Activated CD8-positive, alpha-beta memory T cell treated with anti-CD3 and anti-CD28 coated beads for 4 hours (primary cell): Measurements from ENCODE around the gene MMP17.
"Not testable (repeated sequence)": the region's sequence is repeated elsewhere in the genome, so short reads cannot be mapped to it uniquely, and the experiment has no call there.

Experiments used
- DNase-seq, 2 donors: peaks; one replicate each; pipeline ENCODE4 v3.0.0-alpha.2; 2020; ENCODE audit warnings: low read depth in 2 of 2

Gene MMP17

DNA sequence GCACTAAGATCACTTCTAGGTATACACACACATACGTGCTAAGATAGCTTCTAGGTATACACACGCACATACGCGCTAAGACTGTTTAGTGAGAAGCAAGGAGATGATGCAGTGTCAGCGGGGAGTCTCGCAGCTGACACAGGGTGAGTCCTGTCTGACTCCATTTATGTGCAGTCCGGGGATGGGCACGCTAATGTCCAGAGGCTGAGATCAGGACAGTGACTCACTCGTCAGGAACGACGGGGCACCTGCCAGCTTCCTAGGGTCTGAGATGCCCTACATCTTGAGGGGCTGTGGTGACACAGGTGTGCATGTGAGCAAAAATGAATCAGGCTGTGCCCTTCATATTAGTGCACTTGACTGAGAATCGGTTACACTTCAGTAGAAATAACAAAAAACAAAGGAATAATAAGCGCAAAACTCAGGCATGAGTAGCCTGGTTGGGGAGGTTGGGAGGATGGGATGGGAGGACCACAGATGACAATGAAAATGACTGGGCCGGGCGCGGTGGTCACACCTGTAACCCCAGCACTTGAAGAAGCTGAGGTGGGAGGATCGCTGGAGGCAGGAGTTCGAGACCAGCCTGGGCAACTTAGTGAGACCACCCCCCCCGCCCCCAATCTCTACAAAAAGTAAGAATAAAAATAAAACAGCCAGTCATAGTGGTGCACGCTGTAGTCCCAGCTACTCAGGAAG is 37.1 kb downstream of the MMP17 start:
- DNase-seq = no peak

DNA sequence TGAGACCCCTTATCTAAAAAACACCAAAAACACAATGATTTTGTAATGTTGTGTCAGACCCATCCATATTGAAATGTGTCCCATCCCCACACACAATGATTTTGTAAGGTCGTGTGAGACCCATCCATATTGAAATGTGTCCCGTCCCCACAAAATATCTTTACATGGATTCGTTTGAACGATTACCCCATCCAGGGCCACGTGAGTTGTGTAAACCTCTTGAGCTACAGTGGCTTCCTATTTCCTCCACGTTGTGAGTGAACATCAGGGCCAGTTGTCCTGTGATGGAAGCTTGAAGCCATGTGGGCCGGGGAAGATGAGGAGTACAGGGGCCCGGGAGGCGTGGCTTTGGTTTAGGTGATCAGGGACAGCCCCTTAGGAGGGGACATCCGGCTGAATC is 39.3 kb downstream of the MMP17 start:
- no peak for DNase-seq

DNA sequence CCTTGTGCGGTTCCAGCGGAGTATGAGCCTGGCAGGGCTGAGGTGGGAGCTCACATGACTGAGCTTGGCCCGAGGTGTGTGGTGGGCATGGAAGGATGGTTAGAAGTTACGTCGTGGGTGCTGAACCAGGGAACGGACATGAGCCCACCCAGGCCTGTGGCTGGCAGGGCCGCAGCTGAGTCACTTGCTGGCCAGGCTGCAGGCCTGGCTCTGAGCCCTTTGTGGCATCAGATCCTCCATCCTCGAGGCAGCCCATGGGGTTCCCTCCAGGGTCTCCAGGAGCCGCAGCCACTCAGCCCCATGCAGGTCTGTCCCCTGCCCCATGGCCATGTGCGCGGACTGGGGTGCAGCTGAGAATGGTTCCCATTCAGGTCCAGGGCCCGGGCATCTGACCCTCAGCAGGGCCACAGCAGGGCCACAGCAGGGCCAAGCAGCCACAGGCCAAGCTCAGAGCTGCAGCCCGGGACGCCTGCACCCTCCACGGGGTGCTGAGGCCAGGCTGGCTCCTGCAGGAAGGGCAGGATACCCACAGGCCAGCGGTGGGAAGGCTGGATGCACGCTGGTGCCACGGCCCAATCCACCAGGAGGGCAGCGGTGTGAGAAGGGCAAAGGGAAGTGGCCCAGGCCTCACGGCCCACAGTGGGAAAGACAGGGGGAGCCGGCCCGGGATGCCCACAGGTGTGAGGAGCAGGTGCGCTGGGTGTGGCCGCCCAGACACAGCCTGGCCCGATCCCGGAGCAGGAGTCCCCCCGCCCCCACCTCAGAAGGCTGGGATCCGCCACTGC is 39.9 kb downstream of the MMP17 start:
- DNase-seq = no peak

DNA sequence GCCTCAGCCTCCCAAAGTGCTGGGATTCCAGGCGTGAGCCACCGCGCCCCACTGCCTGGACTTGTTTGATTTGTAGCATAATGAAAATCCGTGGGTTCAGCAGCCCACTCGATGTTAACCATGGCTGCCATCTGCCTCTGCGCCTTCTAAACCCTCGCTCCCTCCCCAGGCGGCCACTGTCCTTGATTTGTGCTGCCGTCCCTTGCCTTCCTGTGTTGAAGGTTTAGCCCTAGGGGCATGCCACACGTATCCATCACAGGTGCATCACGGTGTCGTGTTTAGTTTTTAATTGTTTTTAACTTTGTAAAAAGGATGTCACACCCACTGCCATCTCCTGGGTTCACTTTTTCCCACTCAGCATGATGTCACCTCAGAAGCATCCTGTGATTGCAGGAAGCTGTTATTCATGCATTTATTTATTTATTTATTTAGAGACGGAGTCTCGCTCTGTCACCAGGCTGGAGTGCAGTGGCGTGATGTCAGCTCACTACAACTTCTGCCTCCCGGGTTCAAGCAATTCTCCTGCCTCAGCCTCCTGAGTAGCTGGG is 41.8 kb downstream of the MMP17 start:
- no peak for DNase-seq

DNA sequence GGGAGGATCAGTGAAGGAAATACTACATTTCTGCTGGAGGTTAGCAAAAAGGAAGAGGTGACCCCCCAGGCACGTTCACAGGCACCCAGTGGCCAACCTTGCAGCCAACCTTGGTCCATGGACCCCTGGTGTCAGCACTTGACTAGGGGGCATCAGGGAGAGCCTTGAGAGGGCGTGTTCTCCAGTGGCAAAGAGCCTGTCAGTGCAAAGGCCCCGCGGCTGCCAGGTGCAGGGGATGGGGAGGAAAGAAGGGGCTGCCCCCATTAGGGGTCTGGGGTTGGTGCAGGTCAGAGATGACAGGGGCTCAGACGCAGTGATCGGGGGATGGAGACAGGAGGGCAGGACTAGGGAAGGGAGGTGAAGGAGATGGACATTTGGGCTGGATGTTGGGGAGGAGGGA is 43.5 kb downstream of the MMP17 start:
- no peak for DNase-seq

DNA sequence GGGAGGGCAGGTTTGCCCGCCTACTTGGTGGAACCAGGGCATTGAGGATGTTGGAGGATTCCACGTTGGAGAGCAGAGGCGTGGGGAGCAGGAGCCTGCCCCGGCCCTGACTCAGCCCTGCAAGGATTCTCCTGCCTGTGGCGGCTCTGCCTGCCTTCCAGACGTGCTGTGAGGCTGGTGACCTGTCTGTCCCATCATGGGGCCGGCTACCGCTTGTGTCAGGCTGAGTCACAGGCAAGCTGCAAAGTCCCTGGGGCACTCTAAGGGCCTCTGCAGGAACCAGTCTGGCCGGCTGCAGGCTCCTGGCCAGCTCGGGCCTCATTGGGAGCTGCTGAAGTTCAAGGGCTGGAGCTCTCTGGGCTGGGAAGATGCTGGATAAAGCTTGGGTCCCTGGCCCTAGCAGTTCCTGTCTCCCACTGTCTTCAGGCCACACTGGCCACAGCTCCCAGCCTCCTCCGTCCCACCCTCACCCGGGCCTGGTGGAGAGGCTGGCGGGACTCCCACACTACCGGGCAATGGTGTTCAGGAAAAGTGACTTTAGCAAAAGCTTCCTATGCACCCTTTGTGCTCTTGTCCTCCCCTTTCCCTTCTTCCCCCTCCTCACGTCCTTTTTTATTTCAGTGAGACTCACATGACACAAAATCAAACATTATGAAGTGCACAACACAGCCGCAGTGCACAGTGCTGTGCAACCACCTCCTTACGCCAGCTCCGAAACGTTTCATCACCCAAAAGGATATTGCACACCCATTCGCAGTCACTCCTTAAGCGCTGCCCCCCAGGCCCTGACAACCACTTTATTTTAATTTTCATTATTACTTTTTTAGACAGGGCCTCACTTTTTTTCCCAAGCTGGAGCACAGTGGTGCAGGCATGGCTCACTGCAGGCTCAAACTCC is 44.2 kb downstream of the MMP17 start:
- DNase-seq = no peak

DNA sequence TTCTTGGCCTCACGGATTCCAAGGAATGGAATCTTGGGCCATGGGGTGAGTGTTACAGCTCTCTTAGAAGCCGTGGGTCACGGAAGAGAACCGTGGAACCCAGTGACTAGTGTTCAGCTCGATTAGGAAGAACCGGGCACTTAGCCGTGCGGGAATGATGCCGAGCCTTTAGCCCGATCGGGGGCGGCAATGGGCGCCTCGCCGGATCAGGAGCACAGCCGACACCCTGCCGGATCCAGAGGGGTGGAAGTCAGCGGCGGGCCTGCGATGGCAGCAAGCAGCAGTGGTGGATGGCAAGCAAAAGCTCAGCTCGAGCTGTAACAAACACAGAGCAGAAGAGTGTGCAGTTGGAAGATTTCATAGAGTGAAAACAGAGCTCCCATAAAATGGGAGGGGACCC is 45.1 kb downstream of the MMP17 start:
- DNase-seq = no peak

DNA sequence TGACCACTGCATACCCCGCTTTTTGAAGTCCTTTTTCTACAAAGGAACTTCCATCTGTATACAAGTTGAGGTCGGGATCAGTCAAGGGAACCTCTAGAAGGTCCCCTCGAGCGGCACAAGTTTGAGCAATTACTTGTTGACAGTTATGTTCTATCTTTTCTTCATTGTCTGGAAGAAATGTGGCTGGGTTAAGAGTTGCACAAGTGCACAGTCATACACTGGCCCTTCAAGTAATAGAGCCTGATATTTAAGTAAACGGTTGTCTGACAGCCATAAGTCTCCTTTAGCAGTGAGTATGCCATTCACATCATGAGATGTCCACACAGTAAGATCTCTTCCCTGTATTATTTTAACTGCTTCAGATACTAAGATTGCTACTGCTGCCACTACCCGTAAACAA is 46.8 kb downstream of the MMP17 start:
- DNase-seq = not testable (repeated sequence)

DNA sequence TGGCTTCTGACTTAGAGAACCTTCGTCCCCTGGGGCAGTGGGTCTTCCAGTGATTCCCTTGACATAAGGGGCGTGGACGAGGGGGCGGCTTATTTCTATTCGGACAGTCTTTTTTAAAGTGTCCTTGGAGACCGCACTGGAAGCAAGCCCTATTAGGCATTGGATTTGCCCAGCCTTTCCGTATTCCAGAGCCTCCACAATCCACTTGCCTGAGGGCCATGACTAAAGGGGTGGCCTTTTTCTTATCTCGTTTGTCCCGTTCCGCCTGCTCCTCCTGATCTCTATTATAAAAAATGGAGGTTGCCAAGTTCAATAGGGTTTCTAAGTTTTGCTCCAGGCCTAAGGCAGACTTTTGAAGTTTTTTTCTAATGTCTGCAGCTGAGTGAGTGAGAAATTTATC is 49.0 kb downstream of the MMP17 start:
- not testable (repeated sequence) for DNase-seq

DNA sequence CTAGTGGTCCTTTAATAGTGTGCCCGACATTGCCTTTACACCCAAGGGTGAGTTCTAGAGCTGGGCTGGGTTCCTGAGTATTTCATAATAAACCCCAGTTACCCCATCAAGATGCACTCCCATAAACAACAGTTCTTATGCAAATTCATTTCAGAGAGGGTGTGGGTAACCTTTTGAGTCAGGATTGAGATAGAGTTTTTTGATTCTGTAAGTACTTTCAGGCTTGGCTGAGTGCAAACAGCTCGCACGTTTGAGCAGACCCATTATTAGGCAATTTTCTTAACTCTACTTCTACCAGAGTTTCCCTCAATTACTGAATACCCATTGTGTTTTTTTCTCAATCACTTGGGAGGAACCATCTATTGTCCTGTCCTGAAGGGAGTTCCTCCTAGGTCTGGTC is 50.2 kb downstream of the MMP17 start:
- not testable (repeated sequence) for DNase-seq

DNA sequence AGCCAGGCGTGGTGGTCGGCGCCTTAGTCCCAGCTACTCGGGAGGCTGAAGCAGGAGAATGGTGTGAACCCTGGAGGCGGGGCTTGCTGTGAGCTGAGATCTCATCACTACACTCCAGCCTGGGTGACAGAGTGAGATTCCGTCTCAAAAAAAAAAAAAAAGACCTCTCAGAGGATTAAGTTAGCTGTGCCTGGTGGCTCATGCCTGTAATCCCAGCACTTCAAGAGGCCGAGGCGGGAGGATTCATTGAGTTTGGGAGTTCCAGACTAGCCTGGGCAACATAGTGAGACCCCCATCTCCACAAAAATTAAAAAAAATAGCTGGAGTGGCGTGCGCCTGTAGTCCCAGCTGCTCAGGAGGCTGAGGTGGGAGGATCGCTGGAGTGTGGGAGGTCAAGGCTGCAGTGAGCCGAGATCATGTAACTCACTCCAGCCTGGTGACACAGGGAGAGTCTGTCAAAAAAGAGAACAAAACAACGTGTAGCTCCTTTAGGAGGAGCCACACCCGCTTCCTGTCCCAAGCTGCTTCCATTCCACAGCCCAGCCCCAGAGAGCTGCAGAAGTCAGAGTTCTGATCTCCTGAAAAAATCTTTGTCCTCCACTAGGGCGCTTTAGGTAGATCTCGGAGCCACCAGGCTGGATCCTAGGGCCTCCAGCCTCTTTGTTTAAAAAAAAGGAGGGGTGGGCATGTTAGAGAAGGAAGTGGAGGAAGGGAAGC is 54.8 kb downstream of the MMP17 start:
- DNase-seq = no peak

DNA sequence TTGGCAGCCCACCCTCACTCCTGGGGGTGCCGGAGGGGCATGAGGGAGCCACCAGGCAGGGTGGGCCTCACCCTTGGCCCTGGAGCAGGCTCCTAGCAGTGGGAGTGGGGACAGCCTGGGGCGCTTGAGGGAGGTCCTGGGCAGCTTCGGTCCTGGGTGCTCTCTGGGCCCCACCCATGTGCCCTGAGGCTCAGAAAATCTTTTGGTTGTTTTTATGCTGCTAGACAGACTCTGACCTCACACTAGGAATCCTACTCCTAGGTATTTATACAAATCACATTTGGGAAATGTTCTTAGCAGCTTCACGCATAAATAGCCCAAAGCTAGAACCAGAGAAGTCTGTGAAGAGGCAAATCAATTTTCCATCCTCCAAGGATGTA is 55.3 kb downstream of the MMP17 start:
- no peak for DNase-seq

DNA sequence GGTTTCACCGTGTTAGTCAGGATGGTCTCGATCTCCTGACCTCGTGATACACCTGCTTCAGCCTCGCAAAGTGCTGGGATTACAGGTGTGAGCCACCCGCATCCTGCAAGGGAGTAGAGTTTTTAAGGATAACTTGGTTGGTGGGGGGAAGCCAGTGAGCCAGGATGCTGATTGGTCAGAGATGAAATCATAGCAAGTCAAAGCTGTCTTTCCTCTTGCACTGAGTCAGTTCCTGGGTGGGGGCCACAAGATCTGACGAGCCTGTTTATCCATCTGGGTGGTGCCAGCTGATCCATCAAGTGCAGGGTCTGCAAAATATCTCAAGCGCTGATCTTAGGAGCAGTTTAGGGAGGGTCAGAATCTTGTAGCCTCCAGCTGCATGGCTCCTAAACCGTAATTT is 56.9 kb downstream of the MMP17 start:
- not testable (repeated sequence) for DNase-seq

DNA sequence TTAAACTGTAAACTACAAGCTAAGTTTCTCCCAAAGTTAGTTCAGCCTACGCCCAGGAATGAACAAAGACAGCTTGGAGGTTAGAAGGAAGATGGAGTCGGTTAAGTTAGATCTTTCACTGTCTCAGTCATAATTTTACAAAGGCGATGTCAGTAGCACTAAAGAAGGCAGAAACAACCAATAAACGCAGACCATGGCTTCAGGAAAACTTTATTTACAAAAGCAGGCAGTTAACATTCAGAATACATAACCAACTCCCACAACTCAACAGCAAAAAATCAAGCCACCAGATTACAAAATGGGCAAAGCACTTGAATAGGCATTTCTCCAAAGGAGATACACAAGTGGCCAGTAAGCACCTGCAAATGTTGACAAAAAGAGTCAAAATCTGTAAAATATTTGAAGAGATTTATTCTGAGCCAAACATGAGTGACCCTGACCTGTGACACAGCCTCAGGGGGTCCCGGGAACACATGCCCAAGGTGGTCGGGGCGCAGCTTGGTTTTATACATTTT is 57.4 kb downstream of the MMP17 start:
- DNase-seq = no peak

DNA sequence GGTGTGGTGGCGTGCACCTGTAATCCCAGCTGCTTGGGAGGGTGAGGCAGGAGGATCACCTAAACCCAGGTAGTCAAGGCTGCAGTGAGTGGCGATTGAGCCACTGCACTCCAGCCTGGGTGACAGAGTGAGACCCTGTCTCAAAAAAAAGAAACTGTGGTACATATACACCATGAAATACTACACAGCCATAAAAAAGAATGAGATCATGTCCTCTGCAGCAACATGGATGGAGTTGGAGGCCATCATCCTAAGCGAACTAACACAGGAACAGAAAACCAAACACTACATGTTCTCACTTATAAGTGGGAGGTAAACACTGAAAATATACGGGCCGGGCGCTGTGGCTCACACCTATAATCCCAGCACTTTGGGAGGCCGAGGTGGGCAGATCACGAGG is 63.5 kb downstream of the MMP17 start:
- not testable (repeated sequence) for DNase-seq

DNA sequence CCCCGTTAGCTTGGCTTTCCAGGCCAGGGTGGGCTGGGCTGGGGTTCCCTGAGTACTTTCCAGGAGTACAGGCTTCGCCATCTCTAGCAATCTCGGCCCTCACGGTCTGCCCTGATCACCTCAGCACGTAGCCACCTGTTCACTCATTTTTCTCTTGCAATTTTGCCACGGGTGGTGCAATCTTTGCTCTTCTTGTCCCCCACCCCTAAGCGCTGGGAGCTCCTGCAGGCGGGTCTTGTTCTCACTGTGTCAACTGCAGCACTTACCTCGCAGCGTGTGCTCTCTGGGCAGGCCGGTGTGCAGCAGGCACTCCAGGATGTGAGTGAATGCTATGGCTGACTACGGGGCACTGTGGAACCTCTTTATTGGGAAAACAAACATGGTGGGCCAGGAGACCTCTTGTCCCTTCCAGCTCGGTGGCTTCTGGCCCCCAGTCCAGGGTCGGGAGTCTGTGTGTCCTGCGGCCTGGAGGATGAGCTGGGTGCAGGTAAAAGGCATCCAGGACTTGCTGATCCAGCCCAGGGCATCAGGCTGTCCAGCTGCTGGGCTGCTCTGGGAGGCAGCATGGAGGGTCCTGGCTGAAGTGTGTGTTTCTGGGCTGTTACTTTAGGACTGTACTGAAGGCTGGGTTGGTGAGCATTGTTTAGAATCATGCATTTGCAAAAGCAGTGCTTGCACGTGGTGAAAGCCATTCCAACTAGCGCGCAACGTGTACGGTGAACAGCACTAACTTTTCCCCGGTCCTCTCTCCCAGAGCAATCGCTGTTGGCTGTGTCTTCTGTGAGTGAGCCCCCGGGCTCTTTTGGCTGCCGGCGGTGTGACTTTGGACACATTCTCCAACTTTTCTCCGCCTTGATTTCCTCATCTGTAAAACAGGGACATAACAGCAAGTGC is 64.8 kb downstream of the MMP17 start:
- no peak for DNase-seq

DNA sequence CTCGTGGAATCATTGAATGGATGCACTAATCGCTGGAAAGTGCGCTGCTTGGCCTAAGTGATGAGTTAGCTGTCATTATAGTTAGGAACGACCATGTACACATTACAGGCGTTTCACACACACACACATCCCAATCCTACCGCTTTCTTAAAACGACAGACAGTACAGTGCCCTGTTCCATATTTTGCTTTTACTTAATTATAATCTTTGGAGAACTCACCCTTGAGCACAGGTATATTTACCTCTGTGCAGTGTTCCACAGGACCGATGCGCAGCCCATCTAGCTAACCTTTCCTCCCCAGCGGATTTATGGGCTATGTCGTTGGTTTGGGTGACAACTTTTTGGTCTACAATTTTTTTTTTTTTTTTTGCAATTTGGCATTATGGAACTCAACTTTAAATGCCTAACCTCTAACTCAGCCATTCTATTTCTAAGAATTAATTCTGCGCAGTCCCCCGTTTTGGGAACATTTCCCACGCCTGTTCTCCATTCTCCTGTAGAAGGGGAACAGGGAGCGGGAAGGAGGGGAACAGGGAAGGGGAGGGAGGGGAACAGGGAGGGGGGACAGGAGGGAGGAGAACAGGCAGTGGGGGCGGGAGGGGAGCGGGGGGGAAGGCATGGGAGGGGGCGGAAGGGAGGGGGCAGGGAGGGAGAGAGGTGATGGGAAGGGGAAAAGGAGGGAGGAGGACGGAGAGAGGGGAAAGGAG is 65.6 kb downstream of the MMP17 start:
- DNase-seq = no peak

DNA sequence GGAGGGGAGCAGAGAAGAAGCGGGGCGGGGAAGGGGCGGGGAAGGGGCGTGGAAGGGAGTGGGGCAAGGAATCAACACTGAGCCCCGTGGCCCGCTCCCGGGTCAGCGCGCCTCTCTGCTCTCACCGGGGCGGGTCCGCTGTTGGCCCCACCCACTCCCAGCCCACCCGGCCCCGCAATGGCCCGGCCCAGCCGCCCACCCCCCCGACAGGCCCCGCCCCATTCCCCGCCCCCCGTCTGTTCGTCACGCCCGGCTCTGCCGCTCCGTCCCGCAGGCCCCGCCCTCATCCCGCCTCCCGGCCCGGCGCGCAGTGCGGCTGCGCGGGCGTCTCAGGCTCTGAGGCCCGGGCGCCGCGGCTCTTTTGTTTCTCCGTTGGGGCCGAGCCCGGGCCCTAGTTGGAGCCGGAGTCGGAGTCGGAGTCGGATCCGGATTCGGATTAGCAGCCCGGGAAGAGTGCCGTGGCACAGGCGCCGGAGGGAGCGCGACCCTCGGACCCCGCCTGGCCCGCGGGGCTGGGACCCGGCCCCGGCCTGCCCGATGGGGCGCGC is 66.2 kb downstream of the MMP17 start, which contains the start of gene ULK1:
Gene ULK1, plus strand, starts transcription at position 310 of the 548 bp plus-strand sequence. CDS start 380 bp downstream, outside the sequence.
- peak; percentile 83 to 88 for DNase-seq

DNA sequence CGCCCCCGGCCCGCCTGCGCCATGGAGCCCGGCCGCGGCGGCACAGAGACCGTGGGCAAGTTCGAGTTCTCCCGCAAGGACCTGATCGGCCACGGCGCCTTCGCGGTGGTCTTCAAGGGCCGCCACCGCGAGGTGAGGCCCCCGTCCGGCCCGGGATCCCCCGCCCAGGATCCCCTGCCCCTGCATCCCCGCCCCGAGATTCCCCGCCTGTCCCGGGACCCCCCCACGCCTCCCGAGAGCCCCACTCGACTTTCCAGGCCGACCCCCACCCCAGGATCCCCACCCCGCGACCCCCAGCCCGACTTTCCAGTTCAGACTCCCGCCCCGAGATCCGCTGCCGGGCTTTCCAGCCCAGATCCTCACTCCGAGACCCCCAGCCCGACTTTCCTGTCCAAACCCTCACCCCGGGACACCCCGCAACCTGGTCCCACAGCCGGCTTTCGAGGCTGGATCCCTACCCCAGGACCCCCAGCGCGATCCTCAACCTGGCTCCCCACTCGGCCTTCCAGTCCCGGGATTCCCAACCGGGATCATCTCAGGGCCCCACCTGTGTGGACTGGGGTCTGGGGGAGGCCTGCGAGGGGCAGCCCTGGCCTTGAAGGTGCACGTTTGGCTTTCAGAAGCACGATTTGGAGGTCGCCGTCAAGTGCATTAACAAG is 66.9 kb downstream of the MMP17 start:
- no peak for DNase-seq
